NT2/D1 (cell line): ENCODE data around the gene RFXANK.
"Not testable (repeated sequence)": the region's sequence is repeated elsewhere in the genome, so short reads cannot be mapped to it uniquely, and the experiment has no call there.

Source experiments
- DNase-seq: peaks from one replicate; pipeline ENCODE4 v3.0.0-alpha.2; 2011; ENCODE audit warnings: low read depth, low spot score
- H3K27me3 ChIP-seq: 2 replicates; pipeline ENCODE4 v1.6.0; 2011; ENCODE audit warnings: mild to moderate bottlenecking; ENCODE audit not compliant: insufficient read length, insufficient read depth
- H3K36me3 ChIP-seq: 2 replicates; pipeline ENCODE4 v1.6.1; 2011; ENCODE audit warnings: mild to moderate bottlenecking, low read length, mixed read lengths; ENCODE audit not compliant: insufficient read depth, insufficient read length
- H3K4me1 ChIP-seq: 2 replicates; pipeline ENCODE4 v1.5.1; 2011; ENCODE audit not compliant: insufficient read depth, insufficient read length
- H3K4me3 ChIP-seq: 2 replicates; pipeline ENCODE4 v1.5.1; 2011; ENCODE audit warnings: low read depth; ENCODE audit not compliant: insufficient read length
- H3K9ac ChIP-seq: 2 replicates; pipeline ENCODE4 v1.6.0; 2011; ENCODE audit warnings: low read depth; ENCODE audit not compliant: insufficient read length
- H3K9me3 ChIP-seq: 2 replicates; pipeline ENCODE4 v1.5.1; 2011; ENCODE audit warnings: mild to moderate bottlenecking, low read length; ENCODE audit not compliant: insufficient read depth
- SUZ12 ChIP-seq: IDR thresholded peaks from 2 replicates; pipeline ENCODE4 v1.6.1; 2011; ENCODE audit not compliant: insufficient read length, insufficient read depth; ENCODE audit errors: extremely low read depth
- YY1 ChIP-seq: IDR thresholded peaks from 2 replicates; pipeline ENCODE4 v1.6.1; 2011; ENCODE audit not compliant: insufficient read length, insufficient read depth
- ZNF274 ChIP-seq: IDR thresholded peaks from 2 replicates; pipeline ENCODE4 v1.6.1; 2011; ENCODE audit warnings: mild to moderate bottlenecking, low read depth, low read length

Gene RFXANK

GRCh38 chr19:19170873-19171672, 21.0 kb upstream of the RFXANK start:
- no peaks in the 10 kb centered on the region for H3K9me3 ChIP-seq
- TF ChIP-seq ZNF274: no peak
- TF ChIP-seq SUZ12: no peak
- no peak for TF ChIP-seq YY1
- H3K4me3 ChIP-seq: no peak overlapping the region
- H3K27me3 ChIP-seq: peaks cover 41% of the 10 kb centered on the region
- H3K4me1 ChIP-seq: peaks cover 19% of the 10 kb centered on the region
- no peaks in the 10 kb centered on the region for H3K36me3 ChIP-seq
- DNase-seq: no peak
- peak overlapping the region; percentile 43 for H3K9ac ChIP-seq

- Histone ChIP-seq H3K4me3 (no peak overlapping the region), H3K4me1 (peaks cover 19% of the 10 kb centered on the region), H3K36me3 (peaks cover 8% of the 10 kb centered on the region), H3K9me3 (no peaks in the 10 kb centered on the region), H3K27me3 (peaks cover 41% of the 10 kb centered on the region), H3K9ac (peak overlapping the region; percentile 52)
- TF ChIP-seq SUZ12 (no peak), YY1 (no peak), ZNF274 (no peak)
- DNase-seq: no peak
Measured at GRCh38 chr19:19171821-19172532, 20.1 kb upstream of the RFXANK start.

GRCh38 chr19:19173243-19173642, 18.8 kb upstream of the RFXANK start:
- Histone ChIP-seq H3K4me1 (peaks cover 19% of the 10 kb centered on the region), H3K27me3 (peaks cover 32% of the 10 kb centered on the region)
- H3K9me3 ChIP-seq: not testable (repeated sequence)

GRCh38 chr19:19176950-19177349, 15.1 kb upstream of the RFXANK start:
- H3K36me3 ChIP-seq: peaks cover 40% of the 10 kb centered on the region
- no peak for DNase-seq
- no peak for TF ChIP-seq YY1
- no peak for TF ChIP-seq SUZ12
- TF ChIP-seq ZNF274: no peak

More at GRCh38 chr19:19173243-19173642, 18.8 kb upstream of the RFXANK start:
- not testable (repeated sequence) for H3K4me3 ChIP-seq, DNase-seq, H3K9ac ChIP-seq
- peaks cover 12% of the 10 kb centered on the region for H3K36me3 ChIP-seq

GRCh38 chr19:19179548-19180441, 12.3 kb upstream of the RFXANK start:
- TF ChIP-seq ZNF274 (no peak), YY1 (no peak), SUZ12 (no peak)
- no peaks in the 10 kb centered on the region for H3K27me3 ChIP-seq
- peaks cover 9% of the 10 kb centered on the region; the same call in 1 of the 2 replicates for H3K9me3 ChIP-seq
- H3K36me3 ChIP-seq: peaks cover 52% of the 10 kb centered on the region
- H3K4me3 ChIP-seq: no peak overlapping the region
- H3K4me1 ChIP-seq: peaks cover 5% of the 10 kb centered on the region
- H3K9ac ChIP-seq: peak overlapping the region; percentile 56
- no peak for DNase-seq

More at GRCh38 chr19:19176950-19177349, 15.1 kb upstream of the RFXANK start:
- no peak overlapping the region for H3K9ac ChIP-seq
- H3K4me1 ChIP-seq: peaks cover 10% of the 10 kb centered on the region
- H3K4me3 ChIP-seq: no peak overlapping the region
- peaks cover 9% of the 10 kb centered on the region; the same call in 1 of the 2 replicates for H3K9me3 ChIP-seq
- no peaks in the 10 kb centered on the region for H3K27me3 ChIP-seq

GRCh38 chr19:19181488-19181998, 10.5 kb upstream of the RFXANK start:
- DNase-seq: no peak

More at GRCh38 chr19:19181488-19181998, 10.5 kb upstream of the RFXANK start:
- TF ChIP-seq ZNF274 (no peak), YY1 (no peak), SUZ12 (no peak)
- Histone ChIP-seq H3K36me3 (peaks cover 63% of the 10 kb centered on the region), H3K27me3 (no peaks in the 10 kb centered on the region), H3K9ac (no peak overlapping the region), H3K4me1 (peaks cover 6% of the 10 kb centered on the region), H3K9me3 (peaks cover 9% of the 10 kb centered on the region; the same call in 1 of the 2 replicates), H3K4me3 (no peak overlapping the region)
